ENCODE measurements around the gene IRAK2. TPM values are rescaled to one million over a fixed set of nuclear protein-coding genes. Genes with fewer than 3 reads are reported as not detected.

Gene IRAK2
- total RNA-seq, 1 donor from 2014 or later, result 1.5 TPM

DNA sequence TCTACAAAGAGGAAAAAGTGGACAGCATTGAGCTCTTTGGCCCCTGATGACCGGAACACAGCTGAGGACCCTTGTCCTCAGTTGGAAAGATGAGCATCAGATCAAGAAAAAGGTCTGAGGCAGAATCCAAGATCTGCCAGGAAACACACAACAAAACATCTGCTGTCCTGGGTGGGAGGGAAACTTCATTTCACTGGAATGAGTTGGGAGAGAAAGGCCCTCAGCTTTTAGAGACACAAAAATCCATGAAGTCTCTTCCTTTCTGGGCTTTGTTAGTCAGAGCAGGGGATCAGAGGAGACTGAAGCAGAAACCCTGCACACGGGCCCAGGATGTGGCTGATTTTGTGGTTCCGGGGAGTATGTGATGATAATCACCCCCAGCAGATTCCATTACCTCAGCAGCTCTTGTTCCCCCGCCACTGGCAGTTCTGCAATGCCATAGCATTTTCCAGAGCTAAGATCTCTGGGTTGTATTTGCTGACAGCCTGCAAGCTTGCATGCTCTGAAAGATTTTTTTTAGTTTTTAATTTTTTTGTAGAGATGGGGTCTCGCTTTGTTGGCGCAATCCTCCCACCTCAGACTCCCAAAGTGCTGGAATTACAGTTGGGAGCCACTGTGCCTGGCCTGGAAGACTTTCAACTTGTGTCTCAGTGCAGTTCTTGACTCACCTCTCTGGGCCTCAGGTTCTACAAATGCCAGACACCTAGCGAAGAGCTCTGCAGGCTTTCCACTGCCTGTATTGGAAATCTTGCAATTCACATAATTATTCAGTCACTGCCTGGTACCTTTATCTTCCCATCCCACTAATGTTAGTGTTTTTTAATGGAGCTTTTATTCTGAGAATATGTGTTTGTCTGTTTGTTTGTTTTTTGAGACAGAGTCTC is 77.7 kb downstream of the IRAK2 start:
- Mint-ChIP-seq H3K27me3 (ENCODE audit: unreplicated experiment) (no peaks in the 10 kb centered on the region), H3K4me3 (ENCODE audit: unreplicated experiment) (no peak overlapping the region), H3K36me3 (ENCODE audit: unreplicated experiment) (peaks cover 8% of the 10 kb centered on the region), H3K4me1 (ENCODE audit: unreplicated experiment) (peaks cover under 1% of the 10 kb centered on the region), H3K27ac (ENCODE audit: unreplicated experiment) (no peak overlapping the region), H3K9me3 (ENCODE audit: unreplicated experiment) (no peaks in the 10 kb centered on the region)
- TF ChIP-seq, protein P1, sequence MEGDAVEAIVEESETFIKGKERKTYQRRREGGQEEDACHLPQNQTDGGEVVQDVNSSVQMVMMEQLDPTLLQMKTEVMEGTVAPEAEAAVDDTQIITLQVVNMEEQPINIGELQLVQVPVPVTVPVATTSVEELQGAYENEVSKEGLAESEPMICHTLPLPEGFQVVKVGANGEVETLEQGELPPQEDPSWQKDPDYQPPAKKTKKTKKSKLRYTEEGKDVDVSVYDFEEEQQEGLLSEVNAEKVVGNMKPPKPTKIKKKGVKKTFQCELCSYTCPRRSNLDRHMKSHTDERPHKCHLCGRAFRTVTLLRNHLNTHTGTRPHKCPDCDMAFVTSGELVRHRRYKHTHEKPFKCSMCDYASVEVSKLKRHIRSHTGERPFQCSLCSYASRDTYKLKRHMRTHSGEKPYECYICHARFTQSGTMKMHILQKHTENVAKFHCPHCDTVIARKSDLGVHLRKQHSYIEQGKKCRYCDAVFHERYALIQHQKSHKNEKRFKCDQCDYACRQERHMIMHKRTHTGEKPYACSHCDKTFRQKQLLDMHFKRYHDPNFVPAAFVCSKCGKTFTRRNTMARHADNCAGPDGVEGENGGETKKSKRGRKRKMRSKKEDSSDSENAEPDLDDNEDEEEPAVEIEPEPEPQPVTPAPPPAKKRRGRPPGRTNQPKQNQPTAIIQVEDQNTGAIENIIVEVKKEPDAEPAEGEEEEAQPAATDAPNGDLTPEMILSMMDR (IDR thresholded peaks at IDR 0.05), result no peak
- DNase-seq (ENCODE audit: extremely low spot score, unreplicated experiment), result no peak

DNA sequence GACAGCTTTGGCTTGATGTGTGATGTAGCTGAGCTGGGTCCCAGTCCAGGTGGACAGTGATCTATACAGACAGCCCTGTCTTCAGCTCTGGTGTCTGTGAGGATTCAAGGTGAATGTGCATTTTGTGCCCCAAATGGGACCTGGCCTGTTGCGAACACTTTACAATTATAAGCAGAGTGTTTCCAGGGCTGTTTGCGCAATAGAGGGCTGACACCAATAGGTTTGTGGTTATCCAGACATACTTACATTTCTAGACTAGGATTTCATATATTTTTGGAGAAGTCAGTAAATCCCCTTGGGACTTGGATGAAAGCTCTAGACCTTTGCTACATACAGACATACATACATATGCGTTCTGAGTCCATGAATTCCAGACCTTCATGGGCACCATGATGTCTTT is 79.3 kb downstream of the IRAK2 start:
- peaks cover 7% of the 10 kb centered on the region for H3K36me3 Mint-ChIP-seq (ENCODE audit: unreplicated experiment)
- H3K27ac Mint-ChIP-seq (ENCODE audit: unreplicated experiment), result no peak overlapping the region
- TF ChIP-seq, protein P1 (IDR thresholded peaks at IDR 0.05), result no peak
- no peak for DNase-seq (ENCODE audit: extremely low spot score, unreplicated experiment)
- no peaks in the 10 kb centered on the region for H3K9me3 Mint-ChIP-seq (ENCODE audit: unreplicated experiment)
- no peak overlapping the region for H3K4me3 Mint-ChIP-seq (ENCODE audit: unreplicated experiment)
- H3K27me3 Mint-ChIP-seq (ENCODE audit: unreplicated experiment), result no peaks in the 10 kb centered on the region
- peaks cover 8% of the 10 kb centered on the region for H3K4me1 Mint-ChIP-seq (ENCODE audit: unreplicated experiment)

DNA sequence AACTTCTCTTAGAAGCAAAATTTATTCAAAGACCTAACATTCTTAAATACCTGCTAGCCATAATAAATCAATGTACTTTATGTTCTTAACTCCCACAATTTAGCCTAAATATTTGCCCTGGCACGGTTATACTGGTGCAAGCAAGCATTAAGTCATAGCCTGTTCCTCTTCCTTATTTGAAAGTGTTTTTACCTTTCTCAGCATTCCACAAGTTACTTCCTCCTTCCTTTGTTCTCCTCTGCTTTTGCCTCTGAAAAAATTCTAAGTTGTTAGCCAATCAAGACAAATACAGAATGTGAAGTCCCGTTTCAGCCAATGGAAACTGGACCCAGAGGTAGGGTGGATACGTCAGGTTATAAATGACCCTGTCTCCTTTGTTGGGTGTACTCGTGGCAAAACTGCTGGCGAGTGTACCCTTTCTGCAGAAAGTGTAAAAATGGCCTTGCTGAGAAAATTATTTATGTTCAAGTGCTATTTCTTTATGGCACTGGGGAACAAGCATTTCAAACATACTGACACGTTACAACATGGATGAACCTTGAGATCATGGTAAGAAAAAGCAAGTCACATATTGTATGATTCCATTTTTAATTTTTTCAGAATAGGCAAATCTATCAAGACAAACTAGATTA is 80.5 kb downstream of the IRAK2 start:
- Mint-ChIP-seq H3K27me3 (ENCODE audit: unreplicated experiment) (no peaks in the 10 kb centered on the region), H3K4me1 (ENCODE audit: unreplicated experiment) (peaks cover 17% of the 10 kb centered on the region), H3K36me3 (ENCODE audit: unreplicated experiment) (peaks cover 6% of the 10 kb centered on the region)

DNA sequence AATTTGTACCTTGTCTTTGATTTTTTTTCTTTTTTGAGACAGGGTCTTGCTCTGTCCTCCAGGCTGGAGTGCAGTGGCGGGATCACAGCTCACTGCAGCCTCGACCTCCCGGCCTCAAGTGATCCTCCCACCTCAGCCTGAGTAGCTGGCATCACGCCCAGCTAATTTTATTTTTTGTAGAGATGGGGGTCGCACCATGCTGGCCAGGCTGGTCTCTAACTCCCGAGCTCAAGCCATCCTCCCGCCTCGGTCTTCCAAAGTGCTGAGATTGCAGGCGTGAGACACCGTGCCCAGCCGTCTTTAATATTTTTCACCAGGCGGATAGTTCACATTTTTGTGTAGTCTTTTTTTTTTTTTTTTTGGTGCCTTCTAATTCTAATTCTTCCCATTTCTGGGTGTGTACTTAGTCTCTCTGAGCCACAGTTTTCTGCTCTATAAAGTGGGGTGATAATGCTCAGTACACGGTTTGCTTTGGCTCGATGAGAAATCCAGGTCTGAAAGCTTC is 83.0 kb downstream of the IRAK2 start:
- no peak for DNase-seq (ENCODE audit: extremely low spot score, unreplicated experiment)

More for the DNA sequence above, 80.5 kb downstream of the IRAK2 start:
- Mint-ChIP-seq H3K9me3 (ENCODE audit: unreplicated experiment) (no peaks in the 10 kb centered on the region), H3K4me3 (ENCODE audit: unreplicated experiment) (no peak overlapping the region), H3K27ac (ENCODE audit: unreplicated experiment) (no peak overlapping the region)
- DNase-seq (ENCODE audit: extremely low spot score, unreplicated experiment), result no peak
- TF ChIP-seq, protein P1 (IDR thresholded peaks at IDR 0.05), result no peak

More for the DNA sequence above, 83.0 kb downstream of the IRAK2 start:
- TF ChIP-seq, protein P1 (IDR thresholded peaks at IDR 0.05), result no peak
- Mint-ChIP-seq H3K36me3 (ENCODE audit: unreplicated experiment) (peaks cover 16% of the 10 kb centered on the region), H3K27me3 (ENCODE audit: unreplicated experiment) (no peaks in the 10 kb centered on the region), H3K9me3 (ENCODE audit: unreplicated experiment) (no peaks in the 10 kb centered on the region), H3K27ac (ENCODE audit: unreplicated experiment) (peak overlapping the region; percentile 88), H3K4me1 (ENCODE audit: unreplicated experiment) (peaks cover 26% of the 10 kb centered on the region), H3K4me3 (ENCODE audit: unreplicated experiment) (peak overlapping the region; percentile 90)
